GM12874 (cell line): ENCODE measurements around the gene H6PD.

Experiments used
- TF ChIP-seq, protein P1 (sequence below): IDR thresholded peaks from 2 replicates; pipeline ENCODE4 v1.5.1; 2011; ENCODE audit warnings: low read depth, mild to moderate bottlenecking, control low read depth, low read length, moderate library complexity; ENCODE audit not compliant: insufficient read depth

The H6PD gene

DNA sequence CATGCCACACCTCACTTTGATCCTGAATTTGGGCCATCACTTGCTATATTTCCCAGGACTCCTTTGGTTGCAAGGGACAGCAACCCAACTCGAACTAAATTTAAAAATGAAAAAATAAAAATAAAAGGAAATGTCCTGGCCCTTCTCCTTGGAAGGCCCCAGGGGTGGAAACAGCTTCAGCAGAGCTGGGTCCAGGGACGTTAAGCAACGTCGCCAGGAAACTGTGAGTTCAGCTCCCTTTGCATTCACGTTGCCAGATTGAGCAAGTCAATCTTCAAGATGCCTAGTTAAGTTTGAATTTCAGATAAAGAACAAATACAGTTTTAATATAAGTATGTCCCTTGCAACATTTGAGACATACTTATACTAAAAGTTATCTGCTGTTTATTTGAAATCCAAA, 43.5 kb downstream of the H6PD start:
- TF ChIP-seq, protein P1, sequence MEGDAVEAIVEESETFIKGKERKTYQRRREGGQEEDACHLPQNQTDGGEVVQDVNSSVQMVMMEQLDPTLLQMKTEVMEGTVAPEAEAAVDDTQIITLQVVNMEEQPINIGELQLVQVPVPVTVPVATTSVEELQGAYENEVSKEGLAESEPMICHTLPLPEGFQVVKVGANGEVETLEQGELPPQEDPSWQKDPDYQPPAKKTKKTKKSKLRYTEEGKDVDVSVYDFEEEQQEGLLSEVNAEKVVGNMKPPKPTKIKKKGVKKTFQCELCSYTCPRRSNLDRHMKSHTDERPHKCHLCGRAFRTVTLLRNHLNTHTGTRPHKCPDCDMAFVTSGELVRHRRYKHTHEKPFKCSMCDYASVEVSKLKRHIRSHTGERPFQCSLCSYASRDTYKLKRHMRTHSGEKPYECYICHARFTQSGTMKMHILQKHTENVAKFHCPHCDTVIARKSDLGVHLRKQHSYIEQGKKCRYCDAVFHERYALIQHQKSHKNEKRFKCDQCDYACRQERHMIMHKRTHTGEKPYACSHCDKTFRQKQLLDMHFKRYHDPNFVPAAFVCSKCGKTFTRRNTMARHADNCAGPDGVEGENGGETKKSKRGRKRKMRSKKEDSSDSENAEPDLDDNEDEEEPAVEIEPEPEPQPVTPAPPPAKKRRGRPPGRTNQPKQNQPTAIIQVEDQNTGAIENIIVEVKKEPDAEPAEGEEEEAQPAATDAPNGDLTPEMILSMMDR, result no peak

DNA sequence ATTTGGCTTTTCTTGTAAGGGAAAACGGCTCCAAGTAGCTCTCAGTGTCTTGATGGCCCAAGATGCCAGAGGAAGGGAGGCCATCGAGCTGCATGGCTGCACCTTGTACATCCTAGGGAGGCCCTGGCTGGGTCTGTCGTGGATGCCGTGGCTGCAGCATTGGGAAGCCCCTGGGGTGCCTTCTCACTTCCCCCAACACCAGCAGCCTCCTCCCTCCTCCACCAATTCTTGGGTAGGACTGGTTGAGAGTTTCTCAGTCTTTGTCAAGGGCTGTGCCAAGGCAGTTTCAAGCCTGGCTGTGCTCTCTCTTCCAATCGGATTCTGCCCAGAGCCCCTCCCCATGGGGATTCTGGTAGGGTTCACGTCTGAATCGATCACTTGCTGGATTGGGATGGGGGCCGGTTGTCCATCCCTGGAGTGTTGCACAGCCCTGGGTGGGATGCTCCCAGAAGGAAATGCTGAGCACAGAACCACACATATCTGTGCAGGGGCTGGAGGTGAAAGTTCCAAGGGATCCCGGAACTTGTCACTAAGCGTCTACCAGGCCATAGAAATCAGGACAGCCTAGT, 44.1 kb downstream of the H6PD start:
- TF ChIP-seq, protein P1, result no peak

DNA sequence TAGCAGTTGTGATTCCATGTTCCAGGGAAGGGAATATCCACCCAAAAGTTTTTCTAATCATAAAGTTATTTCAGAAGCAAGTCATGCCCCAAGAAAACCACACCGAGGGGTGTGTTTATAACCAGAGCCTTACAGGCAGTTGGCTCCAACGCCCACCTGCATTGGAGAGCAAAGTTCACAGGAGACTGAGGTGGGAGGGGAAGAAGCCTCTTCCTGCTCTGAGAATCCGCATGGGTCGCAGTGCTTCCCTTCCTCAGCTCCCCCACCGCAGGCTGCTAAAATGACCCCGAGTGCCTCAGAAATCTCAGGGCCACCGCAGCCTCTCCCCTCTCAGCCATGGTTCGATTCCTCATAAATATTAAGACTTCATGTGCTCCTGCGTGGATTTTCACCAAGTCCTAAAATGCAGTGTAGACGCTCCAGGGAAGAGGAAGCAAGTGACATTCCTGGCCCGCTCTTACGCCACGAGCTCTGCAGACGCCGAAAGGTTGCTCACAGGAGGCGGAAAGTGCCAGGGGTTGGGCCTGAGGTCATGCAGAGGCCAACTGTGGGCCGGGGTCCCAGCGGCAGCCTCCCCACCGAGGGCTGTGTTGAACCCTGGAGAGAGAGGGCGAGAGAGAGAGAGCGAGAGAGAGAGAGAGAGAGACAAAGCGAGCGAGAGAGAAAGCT, 44.7 kb downstream of the H6PD start:
- TF ChIP-seq, protein P1, result no peak

DNA sequence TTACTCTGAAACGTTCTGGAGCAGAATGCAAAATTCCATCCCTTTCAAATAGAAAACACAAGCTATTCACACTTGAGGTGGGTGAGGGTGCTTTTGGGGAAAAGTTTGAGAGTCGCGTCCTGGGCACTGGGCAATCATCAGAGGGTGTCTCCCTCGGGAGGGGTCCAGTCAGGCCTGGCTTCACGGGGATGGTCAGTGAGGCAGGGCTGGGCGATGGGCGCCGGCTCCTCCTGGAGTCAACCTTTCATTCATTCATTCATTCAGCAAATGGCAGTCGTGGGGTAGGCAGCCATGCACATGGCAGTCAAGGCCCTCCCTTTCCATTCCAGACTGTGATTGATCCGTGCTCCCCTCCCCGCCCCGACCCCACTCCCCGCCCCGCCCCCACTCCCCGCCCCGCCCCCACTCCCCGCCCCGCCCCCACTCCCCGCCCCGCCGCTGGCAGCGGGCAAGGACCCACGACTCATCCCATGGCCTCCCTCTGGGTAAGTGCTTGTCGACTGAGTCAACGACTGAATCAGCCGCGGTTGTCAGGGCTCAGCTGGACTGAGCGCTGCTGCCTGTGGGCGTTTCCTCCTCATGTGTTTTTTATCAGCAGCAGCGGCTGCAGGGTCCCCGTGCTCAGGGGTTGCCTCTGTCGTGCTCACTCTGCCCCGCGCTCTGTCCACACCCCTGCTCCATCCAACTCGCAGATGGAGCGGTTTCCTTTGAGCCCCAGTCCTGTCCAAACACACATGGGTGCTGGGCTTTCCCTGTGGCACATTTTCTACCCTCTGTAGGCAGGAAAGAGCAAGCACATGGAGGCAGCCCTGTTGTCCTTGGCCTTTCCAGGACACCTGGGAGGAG, 45.7 kb downstream of the H6PD start:
- TF ChIP-seq, protein P1, result no peak

DNA sequence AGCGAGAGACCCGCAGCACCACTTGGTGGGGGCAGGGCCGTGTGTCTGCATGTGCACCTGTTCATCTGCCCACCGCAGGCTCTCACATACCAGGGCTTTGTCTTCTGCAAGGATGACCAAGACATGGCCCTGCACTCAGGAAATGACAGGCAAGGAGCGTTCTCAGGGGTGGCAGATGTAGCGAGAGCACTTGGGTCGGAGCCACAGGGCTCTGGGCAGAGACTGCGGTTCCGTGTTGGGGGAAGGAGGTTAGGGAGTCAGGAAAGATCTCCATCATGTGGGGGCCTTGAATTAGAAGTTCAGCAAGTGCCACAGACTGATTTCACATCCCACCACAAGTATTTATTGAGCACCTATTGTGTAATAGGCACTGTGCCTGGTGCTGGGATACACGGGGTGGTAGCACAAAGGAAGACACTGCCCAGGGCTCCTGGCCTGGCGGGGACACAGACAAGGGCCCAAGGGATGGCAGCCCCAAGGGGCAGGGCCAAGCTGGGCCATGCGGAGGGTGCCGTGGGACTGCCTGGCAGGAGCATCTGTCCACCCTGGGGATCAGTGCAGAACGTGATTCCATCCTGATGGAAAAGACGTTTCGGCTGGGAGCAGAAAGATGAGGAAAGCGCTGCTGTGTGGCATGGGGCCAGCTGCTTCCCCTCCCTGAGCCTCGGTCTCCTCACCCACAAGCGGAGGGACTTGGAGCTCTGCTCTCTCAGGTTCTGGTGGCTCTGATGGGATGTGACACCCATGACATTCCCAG, 46.7 kb downstream of the H6PD start:
- TF ChIP-seq, protein P1, result no peak

DNA sequence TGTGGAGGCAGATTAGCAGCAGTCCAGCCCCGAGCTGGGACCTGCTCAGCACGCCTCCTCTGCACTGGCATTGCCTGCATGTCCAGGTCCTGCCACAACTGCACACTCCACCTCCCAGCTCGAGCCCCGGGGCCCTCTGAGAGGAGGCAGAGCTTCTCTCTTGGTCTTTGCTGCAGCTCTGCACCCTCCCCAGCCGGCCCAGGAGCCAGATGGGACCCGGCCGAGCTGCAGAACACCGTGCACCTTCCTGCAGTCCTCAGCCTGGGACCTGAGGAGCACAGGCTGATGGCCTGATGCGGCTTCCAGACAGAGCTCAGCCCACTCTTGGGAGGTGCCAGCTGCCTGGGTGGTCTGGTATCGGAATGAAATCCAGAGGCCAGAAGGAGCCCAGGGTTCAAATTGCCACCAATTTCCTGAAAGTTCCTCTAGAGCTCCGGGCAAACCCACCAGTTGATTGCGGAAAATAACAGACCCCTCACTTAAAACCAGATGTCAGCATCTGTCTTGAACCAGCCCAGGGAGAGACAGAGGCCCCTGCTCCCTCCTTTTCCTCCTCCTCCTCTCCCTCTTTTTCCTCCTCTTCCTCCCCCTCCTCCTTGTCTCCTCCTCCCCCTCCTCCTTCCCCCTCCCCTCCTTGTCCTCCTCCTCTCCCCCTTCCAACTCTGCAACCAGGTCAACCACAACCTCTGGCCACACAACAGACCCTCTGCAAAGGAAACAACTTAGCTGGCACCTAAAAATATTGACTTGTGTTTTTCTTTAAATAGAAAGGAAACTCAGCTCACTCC, 47.5 kb downstream of the H6PD start:
- TF ChIP-seq, protein P1, result no peak
